GM23338 (cell line): ENCODE data around the gene ITGA7. TPM values are rescaled to one million over a fixed set of nuclear protein-coding genes. Genes with fewer than 3 reads are reported as not detected.

Experiments used
- ATAC-seq: fragments of 200-7000 bp; cut with Tn5 transposase; 3 replicates; pipeline ENCODE4 v1.9.1; 2020
- DNase-seq: peaks from one replicate; pipeline ENCODE4 v3.0.0-alpha.2; 2015; ENCODE audit warnings: low spot score
- H2AFZ ChIP-seq: fragments of 200-600 bp; sonication (generic); 2 replicates; pipeline ENCODE4 v1.8.0; 2016; ENCODE audit warnings: antibody characterized with exemption, mild to moderate bottlenecking, moderate library complexity
- H3F3A ChIP-seq: fragments of 200-600 bp; sonication (generic); replicated peaks from 2 replicates; pipeline ENCODE4 v1.8.0; 2017; ENCODE audit warnings: antibody characterized with exemption, mixed run types, low read depth
- H3K27ac ChIP-seq: fragments of 200-600 bp; sonication (generic); 2 replicates; pipeline ENCODE4 v1.6.1; 2016; ENCODE audit warnings: low read depth
- H3K27me3 ChIP-seq: fragments of 200-600 bp; sonication (generic); 2 replicates; pipeline ENCODE4 v1.8.0; 2016; ENCODE audit warnings: mild to moderate bottlenecking, mixed run types, moderate library complexity; ENCODE audit not compliant: insufficient read depth
- H3K36me3 ChIP-seq: fragments of 200-600 bp; sonication (generic); 2 replicates; pipeline ENCODE4 v1.8.0; 2016; ENCODE audit warnings: mild to moderate bottlenecking; ENCODE audit not compliant: insufficient read depth
- H3K4me1 ChIP-seq: fragments of 200-600 bp; sonication (generic); 2 replicates; pipeline ENCODE4 v1.8.0; 2016; ENCODE audit warnings: mild to moderate bottlenecking, moderate library complexity; ENCODE audit not compliant: insufficient read depth
- H3K4me2 ChIP-seq: fragments of 200-600 bp; sonication (generic); 2 replicates; pipeline ENCODE4 v1.7.1; 2017; ENCODE audit warnings: mixed run types
- H3K4me3 ChIP-seq: fragments of 200-600 bp; sonication (generic); 2 replicates; pipeline ENCODE4 v1.6.1; 2016; ENCODE audit warnings: mixed run types
- H3K79me2 ChIP-seq: fragments of 200-600 bp; sonication (generic); replicated peaks from 2 replicates; pipeline ENCODE4 v1.8.0; 2017; ENCODE audit warnings: mild to moderate bottlenecking; ENCODE audit not compliant: insufficient read depth
- H3K9me2 ChIP-seq: fragments of 200-600 bp; sonication (generic); 2 replicates; pipeline ENCODE4 v1.8.0; 2017; ENCODE audit not compliant: insufficient read depth
- H4K20me1 ChIP-seq: fragments of 200-600 bp; sonication (generic); replicated peaks from 2 replicates; pipeline ENCODE4 v1.8.0; 2017; ENCODE audit warnings: mild to moderate bottlenecking; ENCODE audit not compliant: insufficient read depth
- H3K27ac Mint-ChIP-seq: 2 replicates; pipeline ENCODE4 v1.8.0; 2020; ENCODE audit warnings: inconsistent platforms, mild to moderate bottlenecking, moderate library complexity, mixed read lengths
- H3K27me3 Mint-ChIP-seq: 3 replicates; pipeline ENCODE4 v1.8.0; 2022; ENCODE audit warnings: low read depth, mild to moderate bottlenecking, moderate library complexity, mixed read lengths, inconsistent platforms; ENCODE audit not compliant: insufficient read depth, poor library complexity
- H3K36me3 Mint-ChIP-seq: 3 replicates; pipeline ENCODE4 v1.8.0; 2021; ENCODE audit warnings: low read depth, mild to moderate bottlenecking, inconsistent platforms, moderate library complexity, mixed read lengths
- H3K4me1 Mint-ChIP-seq: 3 replicates; pipeline ENCODE4 v1.8.0; 2020; ENCODE audit warnings: mild to moderate bottlenecking, inconsistent platforms, mixed read lengths
- H3K4me3 Mint-ChIP-seq: 3 replicates; pipeline ENCODE4 v1.8.0; 2021; ENCODE audit warnings: moderate library complexity, mild to moderate bottlenecking, inconsistent platforms, mixed read lengths
- H3K9me3 Mint-ChIP-seq: 3 replicates; pipeline ENCODE4 v1.8.0; 2020; ENCODE audit warnings: moderate library complexity, mild to moderate bottlenecking, inconsistent platforms, mixed read lengths
- CREB1 ChIP-seq: fragments of 250-450 bp; sonication (Bioruptor Pico); IDR thresholded peaks from 2 replicates; pipeline ENCODE4 v1.5.0; 2020; ENCODE audit warnings: low read depth, mild to moderate bottlenecking, moderate library complexity
- CTCF ChIP-seq, 2 experiments: fragments of 200-600 bp in 1 of 2; sonication (generic) in 1 of 2; conservative IDR thresholded peaks; 2 replicates each; pipeline versions ENCODE4 v1.5.1 to v1.6.1; 2016 to 2017; ENCODE audit warnings: antibody characterized with exemption in 2 of 2, low read depth in 2 of 2, mild to moderate bottlenecking in 2 of 2, moderate library complexity in 1 of 2
- ETS1 ChIP-seq: IDR thresholded peaks from 2 replicates; pipeline ENCODE4 v1.6.1; 2016; ENCODE audit warnings: antibody characterized with exemption
- EZH2 ChIP-seq: fragments of 200-600 bp; sonication (generic); IDR thresholded peaks from one replicate; pipeline ENCODE4 v1.8.0; 2017; ENCODE audit warnings: antibody characterized with exemption, mild to moderate bottlenecking, low read depth; ENCODE audit not compliant: unreplicated experiment
- EZH2phosphoT487 ChIP-seq: fragments of 200-600 bp; sonication (generic); IDR thresholded peaks from one replicate; pipeline ENCODE4 v1.8.1; 2018; ENCODE audit warnings: antibody characterized with exemption; ENCODE audit not compliant: unreplicated experiment
- JUNB ChIP-seq: IDR thresholded peaks from one replicate; pipeline ENCODE4 v1.6.1; 2016; ENCODE audit warnings: antibody characterized with exemption; ENCODE audit not compliant: unreplicated experiment
- NANOG ChIP-seq: IDR thresholded peaks from 2 replicates; pipeline ENCODE4 v1.6.1; 2016; ENCODE audit warnings: antibody characterized with exemption, borderline replicate concordance
- POLR2AphosphoS5 ChIP-seq: IDR thresholded peaks from 2 replicates; pipeline ENCODE4 v1.6.1; 2016; ENCODE audit warnings: antibody characterized with exemption, low read depth
- REST ChIP-seq: IDR thresholded peaks from one replicate; pipeline ENCODE4 v1.6.1; 2018; ENCODE audit warnings: antibody characterized with exemption; ENCODE audit not compliant: unreplicated experiment
- STAT1 ChIP-seq: IDR thresholded peaks from one replicate; pipeline ENCODE4 v1.6.1; 2016; ENCODE audit warnings: antibody characterized with exemption; ENCODE audit not compliant: unreplicated experiment
- ZNF114 ChIP-seq: fragments of 250-450 bp; sonication (Bioruptor Pico); IDR thresholded peaks from 2 replicates; pipeline ENCODE4 v1.5.0; 2020; ENCODE audit warnings: mild to moderate bottlenecking, moderate library complexity
- ZNF331 ChIP-seq: fragments of 250-450 bp; sonication (Bioruptor Pico); IDR thresholded peaks from 2 replicates; pipeline ENCODE4 v1.5.0; 2020; ENCODE audit warnings: low read depth, mild to moderate bottlenecking, moderate library complexity
- ZNF462 ChIP-seq: fragments of 250-450 bp; sonication (Bioruptor Pico); IDR thresholded peaks from 2 replicates; pipeline ENCODE4 v1.5.0; 2020; ENCODE audit warnings: mild to moderate bottlenecking, moderate library complexity
- polyA plus RNA-seq: library from polyadenylated mRNA; unstranded; fragments of >200 nt; fragmentation: Nextera tagmentation; extraction: Ambion mirVana; gene quantifications from 2 replicates; pipeline ENCODE4 v1.2.1, GENCODE V29; 2016
- total RNA-seq: library from RNA; depleted of rRNA; stranded (reverse); fragments of >200 nt; shearing (Covaris generic); gene quantifications from 2 replicates; pipeline ENCODE4 v1.2.3, GENCODE V29; 2014

The ITGA7 gene
- total and polyA plus RNA-seq, 2 experiments from 2014 or later = 20.0 to 49.1 TPM

- H3K4me1 ChIP-seq = peaks cover 6% of the 10 kb centered on the region; the same call in 1 of the 2 replicates
- no peak overlapping the region for H3K4me2 ChIP-seq
- H3F3A ChIP-seq = no peaks in the 10 kb centered on the region
- Mint-ChIP-seq H3K4me3 (no peak overlapping the region), H3K9me3 (no peaks in the 10 kb centered on the region), H3K4me1 (peaks cover 13% of the 10 kb centered on the region), H3K27ac (no peak overlapping the region), H3K36me3 (peaks cover 19% of the 10 kb centered on the region), H3K27me3 (peaks cover 24% of the 10 kb centered on the region)
- no peak overlapping the region for H3K4me3 ChIP-seq
- no peaks in the 10 kb centered on the region; the same call in 1 of the 2 replicates for H3K36me3 ChIP-seq
- no peaks in the 10 kb centered on the region for H3K79me2 ChIP-seq
- no peaks in the 10 kb centered on the region for H4K20me1 ChIP-seq
- TF ChIP-seq CTCF (conservative IDR thresholded peaks at IDR 0.05; ENCODE audit: low read depth in 2 of 2) (no peak), EZH2phosphoT487 (no peak), NANOG (no peak), CREB1 (no peak), JUNB (no peak), POLR2AphosphoS5 (no peak), REST (no peak), ETS1 (no peak), ZNF114 (CRISPR knock-in tag) (no peak), STAT1 (no peak), EZH2 (no peak), ZNF462 (no peak), ZNF331 (CRISPR knock-in tag) (no peak)
- ATAC-seq (no peak), DNase-seq (no peak)
- 0 out of 2 replicates have a peak, but pooled peaks cover 2% of the 10 kb centered on the region for H3K9me2 ChIP-seq
- no peak overlapping the region for H2AFZ ChIP-seq
- no peak overlapping the region for H3K27ac ChIP-seq
- H3K27me3 ChIP-seq = no peaks in the 10 kb centered on the region
These were observed 22.0 kb downstream of the ITGA7 start for GRCh38 chr12:55685671-55686070.
